HG02884 (cell line): ENCODE results near the gene TMEM63B.

Source experiments
- ATAC-seq: cut with Tn5 transposase; IDR thresholded peaks from one replicate; pipeline ENCODE4 v1.9.1; 2021; ENCODE audit warnings: mild to moderate bottlenecking, moderate library complexity; ENCODE audit not compliant: unreplicated experiment

Gene TMEM63B

GRCh38 chr6:44116641-44117382 lies 10.5 kb upstream of the TMEM63B start:
- ATAC-seq = no peak

- ATAC-seq = no peak
Measured at GRCh38 chr6:44117397-44118128, 9.8 kb upstream of the TMEM63B start.

GRCh38 chr6:44119704-44120262 lies 7.6 kb upstream of the TMEM63B start:
- no peak for ATAC-seq

- no peak for ATAC-seq
Measured at GRCh38 chr6:44120692-44121443, 6.5 kb upstream of the TMEM63B start.

GRCh38 chr6:44122801-44123200 lies 4.6 kb upstream of the TMEM63B start:
- no peak for ATAC-seq

- ATAC-seq = no peak
Measured at GRCh38 chr6:44123544-44123943, 3.8 kb upstream of the TMEM63B start.

- peak; percentile 44 for ATAC-seq
Measured at GRCh38 chr6:44126320-44127149, 819 bp upstream of the TMEM63B start.

GRCh38 chr6:44128020-44128917 lies 915 bp downstream of the TMEM63B start:
- no peak for ATAC-seq

GRCh38 chr6:44129841-44130322 lies 2.5 kb downstream of the TMEM63B start:
- ATAC-seq = no peak

- ATAC-seq = no peak
Measured at GRCh38 chr6:44131892-44132291, 4.5 kb downstream of the TMEM63B start.

GRCh38 chr6:44132476-44132875 lies 5.1 kb downstream of the TMEM63B start:
- ATAC-seq = no peak

GRCh38 chr6:44133003-44133931 lies 5.9 kb downstream of the TMEM63B start:
- no peak for ATAC-seq

GRCh38 chr6:44133981-44134711 lies 6.8 kb downstream of the TMEM63B start:
- no peak for ATAC-seq

GRCh38 chr6:44135173-44135758 lies 7.9 kb downstream of the TMEM63B start:
- no peak for ATAC-seq

GRCh38 chr6:44135875-44136274 lies 8.5 kb downstream of the TMEM63B start:
- no peak for ATAC-seq

GRCh38 chr6:44138717-44139350 lies 11.5 kb downstream of the TMEM63B start:
- ATAC-seq = no peak

- ATAC-seq = no peak
Measured at GRCh38 chr6:44139351-44139743, 12.0 kb downstream of the TMEM63B start.
